Mesothelial cell of epicardium (in vitro differentiated cells): ENCODE results near the gene NHEJ1. TPM values are rescaled to one million over a fixed set of nuclear protein-coding genes. Genes with fewer than 3 reads are reported as not detected.
A peak's percentile ranks its signal among the peaks of the same experiment; 100 is the strongest.

ENCODE experiments used
- DNase-seq, 2 experiments: peaks; one replicate each; pipeline ENCODE4 v3.0.0; 2021; ENCODE audit warnings: low spot score in 2 of 2; ENCODE audit not compliant: unreplicated experiment in 2 of 2
- H3K27ac Mint-ChIP-seq: 2 replicates; pipeline ENCODE4 v1.8.0; 2021; ENCODE audit warnings: mixed read lengths
- H3K27me3 Mint-ChIP-seq: 2 replicates; pipeline ENCODE4 v1.8.0; 2021; ENCODE audit warnings: low read depth, mixed read lengths
- H3K36me3 Mint-ChIP-seq: 2 replicates; pipeline ENCODE4 v1.8.0; 2021; ENCODE audit warnings: mixed read lengths
- H3K4me1 Mint-ChIP-seq: 2 replicates; pipeline ENCODE4 v1.8.0; 2021; ENCODE audit warnings: mixed read lengths
- H3K4me3 Mint-ChIP-seq: 2 replicates; pipeline ENCODE4 v1.8.0; 2021; ENCODE audit warnings: mild to moderate bottlenecking, moderate library complexity, mixed read lengths
- H3K9me3 Mint-ChIP-seq: 2 replicates; pipeline ENCODE4 v1.8.0; 2021; ENCODE audit warnings: mixed read lengths
- CTCF ChIP-seq: fragments of 200-600 bp; sonication (generic); IDR thresholded peaks from one replicate; pipeline ENCODE4 v1.5.0; 2021; ENCODE audit warnings: antibody characterized with exemption; ENCODE audit not compliant: unreplicated experiment
- total RNA-seq: library from RNA; stranded (reverse); gene quantifications from 3 replicates; pipeline ENCODE4 v1.2.1, GENCODE V29; 2021

The NHEJ1 gene
- total RNA-seq, 1 donor from 2014 or later = 11.5 TPM

GRCh38 chr2:219056896-219057708, 103.5 kb downstream of the NHEJ1 start:
- no peak overlapping the region for H3K27ac Mint-ChIP-seq
- H3K4me1 Mint-ChIP-seq = peaks cover 8% of the 10 kb centered on the region
- no peak for TF ChIP-seq CTCF
- H3K4me3 Mint-ChIP-seq = no peak overlapping the region
- peaks cover 92% of the 10 kb centered on the region for H3K27me3 Mint-ChIP-seq
- DNase-seq = no peak
- H3K36me3 Mint-ChIP-seq = no peaks in the 10 kb centered on the region
- no peaks in the 10 kb centered on the region for H3K9me3 Mint-ChIP-seq

- Mint-ChIP-seq H3K4me1 (peaks cover 8% of the 10 kb centered on the region), H3K4me3 (no peak overlapping the region), H3K27ac (no peak overlapping the region), H3K9me3 (no peaks in the 10 kb centered on the region), H3K27me3 (peaks cover 91% of the 10 kb centered on the region), H3K36me3 (no peaks in the 10 kb centered on the region)
- no peak for TF ChIP-seq CTCF
- no peak for DNase-seq
Measured at GRCh38 chr2:219056176-219056895, 104.3 kb downstream of the NHEJ1 start.

- Mint-ChIP-seq H3K4me3 (no peak overlapping the region), H3K27ac (no peak overlapping the region), H3K36me3 (no peaks in the 10 kb centered on the region), H3K4me1 (peaks cover 8% of the 10 kb centered on the region), H3K27me3 (peaks cover 99% of the 10 kb centered on the region), H3K9me3 (no peaks in the 10 kb centered on the region)
- no peak for DNase-seq
- no peak for TF ChIP-seq CTCF
Measured at GRCh38 chr2:219054956-219055903, 105.4 kb downstream of the NHEJ1 start.

- Mint-ChIP-seq H3K36me3 (no peaks in the 10 kb centered on the region), H3K9me3 (no peaks in the 10 kb centered on the region), H3K27ac (no peak overlapping the region), H3K4me3 (no peak overlapping the region), H3K4me1 (no peaks in the 10 kb centered on the region), H3K27me3 (peaks cover 88% of the 10 kb centered on the region)
- no peak for TF ChIP-seq CTCF
- no peak for DNase-seq
Measured at GRCh38 chr2:219049282-219049681, 111.3 kb downstream of the NHEJ1 start.

GRCh38 chr2:219045937-219046550, 114.6 kb downstream of the NHEJ1 start:
- no peak for TF ChIP-seq CTCF
- DNase-seq = peak in 1 of 2 experiments; percentile 83
- Mint-ChIP-seq H3K27ac (no peak overlapping the region), H3K27me3 (peaks cover 89% of the 10 kb centered on the region), H3K9me3 (no peaks in the 10 kb centered on the region), H3K4me1 (peaks cover 1% of the 10 kb centered on the region), H3K4me3 (no peak overlapping the region), H3K36me3 (no peaks in the 10 kb centered on the region)
